Mucosa of descending colon (tissue), 3 donors: ENCODE measurements around the gene DNAJC13. TPM values are rescaled to one million over a fixed set of nuclear protein-coding genes. Genes with fewer than 3 reads are reported as not detected.
"Not testable (repeated sequence)": the region's sequence is repeated elsewhere in the genome, so short reads cannot be mapped to it uniquely, and the experiment has no call there.

Source experiments
- ATAC-seq: fragments of 200-7000 bp; cut with Tn5 transposase; one replicate; pipeline ENCODE4 v1.9.1; 2020; ENCODE audit warnings: mild to moderate bottlenecking, moderate library complexity
- DNase-seq, 3 donors: peaks; one replicate each; pipeline ENCODE4 v3.0.0-alpha.2; 2020
- H3K36me3 ChIP-seq: fragments of 200-600 bp; one replicate; pipeline ENCODE4 v1.8.0; 2021; ENCODE audit warnings: low read depth, mild to moderate bottlenecking
- H3K4me1 ChIP-seq: fragments of 200-600 bp; one replicate; pipeline ENCODE4 v1.8.0; 2021; ENCODE audit warnings: low read depth, mild to moderate bottlenecking
- H3K4me3 ChIP-seq: fragments of 200-600 bp; one replicate; pipeline ENCODE4 v1.8.0; 2021; ENCODE audit warnings: mild to moderate bottlenecking
- H3K9me3 ChIP-seq: fragments of 200-600 bp; one replicate; pipeline ENCODE4 v1.8.0; 2021; ENCODE audit warnings: mild to moderate bottlenecking
- intact Hi-C, 2 donors: fragments of 100-400 bp; cut with DNase I in 1 of 2; cut with micrococcal nuclease in 1 of 2; formaldehyde crosslinking; loops; one replicate each; pipeline versions ENCODE4 v1.11.0 to v1.11.1; 2022; cut with DNase I, micrococcal nuclease
- long read RNA-seq, 2 donors: library from polyadenylated mRNA; unstranded; transcript quantifications; one replicate each; pipeline ENCODE4 v2.0.0, GENCODE V29; 2019 to 2021
- total RNA-seq, 3 donors: library from RNA; stranded (reverse); fragmentation: NEBNext Ultra II Directional in 2 of 3; extraction: Animal tissue kit (Norgen Biotek cat#: 25700) in 2 of 3; gene quantifications; one replicate each; pipeline versions ENCODE4 v1.2.1 to v1.2.4, GENCODE V29; 2021 to 2023
- TF ChIP-seq, protein P1 (sequence below): fragments of 200-600 bp; IDR thresholded peaks from one replicate; pipeline ENCODE4 v1.8.0; 2022; ENCODE audit warnings: antibody characterized with exemption, mild to moderate bottlenecking
- donor health status: DM: no; HTN: no; CAD: no; lungs with moderate emphysema.
- donor health status: DM: no; HTN: no; CAD: no.
- donor health status: DM: no; HTN: yes; CAD: no.

The DNAJC13 gene, protein sequence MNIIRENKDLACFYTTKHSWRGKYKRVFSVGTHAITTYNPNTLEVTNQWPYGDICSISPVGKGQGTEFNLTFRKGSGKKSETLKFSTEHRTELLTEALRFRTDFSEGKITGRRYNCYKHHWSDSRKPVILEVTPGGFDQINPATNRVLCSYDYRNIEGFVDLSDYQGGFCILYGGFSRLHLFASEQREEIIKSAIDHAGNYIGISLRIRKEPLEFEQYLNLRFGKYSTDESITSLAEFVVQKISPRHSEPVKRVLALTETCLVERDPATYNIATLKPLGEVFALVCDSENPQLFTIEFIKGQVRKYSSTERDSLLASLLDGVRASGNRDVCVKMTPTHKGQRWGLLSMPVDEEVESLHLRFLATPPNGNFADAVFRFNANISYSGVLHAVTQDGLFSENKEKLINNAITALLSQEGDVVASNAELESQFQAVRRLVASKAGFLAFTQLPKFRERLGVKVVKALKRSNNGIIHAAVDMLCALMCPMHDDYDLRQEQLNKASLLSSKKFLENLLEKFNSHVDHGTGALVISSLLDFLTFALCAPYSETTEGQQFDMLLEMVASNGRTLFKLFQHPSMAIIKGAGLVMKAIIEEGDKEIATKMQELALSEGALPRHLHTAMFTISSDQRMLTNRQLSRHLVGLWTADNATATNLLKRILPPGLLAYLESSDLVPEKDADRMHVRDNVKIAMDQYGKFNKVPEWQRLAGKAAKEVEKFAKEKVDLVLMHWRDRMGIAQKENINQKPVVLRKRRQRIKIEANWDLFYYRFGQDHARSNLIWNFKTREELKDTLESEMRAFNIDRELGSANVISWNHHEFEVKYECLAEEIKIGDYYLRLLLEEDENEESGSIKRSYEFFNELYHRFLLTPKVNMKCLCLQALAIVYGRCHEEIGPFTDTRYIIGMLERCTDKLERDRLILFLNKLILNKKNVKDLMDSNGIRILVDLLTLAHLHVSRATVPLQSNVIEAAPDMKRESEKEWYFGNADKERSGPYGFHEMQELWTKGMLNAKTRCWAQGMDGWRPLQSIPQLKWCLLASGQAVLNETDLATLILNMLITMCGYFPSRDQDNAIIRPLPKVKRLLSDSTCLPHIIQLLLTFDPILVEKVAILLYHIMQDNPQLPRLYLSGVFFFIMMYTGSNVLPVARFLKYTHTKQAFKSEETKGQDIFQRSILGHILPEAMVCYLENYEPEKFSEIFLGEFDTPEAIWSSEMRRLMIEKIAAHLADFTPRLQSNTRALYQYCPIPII (N-terminal part only)
- total RNA-seq: 10 to 100 TPM; 47.6 to 62.0 (median 60.4) TPM
- long read RNA-seq, donor 1, full-length matches to known transcripts: 2 of 11 reads
- long read RNA-seq, donor 1, partial matches to known transcripts: 8 of 11 reads
- long read RNA-seq, donor 1, other reads (novel, unspliced or antisense): 1 of 11 reads
- long read RNA-seq, donor 2, partial matches to known transcripts: 0 of 2 reads
- long read RNA-seq, donor 2, other reads (novel, unspliced or antisense): 2 of 2 reads

GRCh38 chr3:132416807-132417694 lies at the start of gene DNAJC13:
TSS of gene DNAJC13 (plus strand) at chr3:132417502. CDS start at chr3:132434551, 17,049 bp downstream.
- H3K9me3 ChIP-seq: no peaks in the 10 kb centered on the region
- ATAC-seq: peak; percentile 96
- peak; percentile 95 to 97 (median 95) for DNase-seq
- TF ChIP-seq, protein P1, sequence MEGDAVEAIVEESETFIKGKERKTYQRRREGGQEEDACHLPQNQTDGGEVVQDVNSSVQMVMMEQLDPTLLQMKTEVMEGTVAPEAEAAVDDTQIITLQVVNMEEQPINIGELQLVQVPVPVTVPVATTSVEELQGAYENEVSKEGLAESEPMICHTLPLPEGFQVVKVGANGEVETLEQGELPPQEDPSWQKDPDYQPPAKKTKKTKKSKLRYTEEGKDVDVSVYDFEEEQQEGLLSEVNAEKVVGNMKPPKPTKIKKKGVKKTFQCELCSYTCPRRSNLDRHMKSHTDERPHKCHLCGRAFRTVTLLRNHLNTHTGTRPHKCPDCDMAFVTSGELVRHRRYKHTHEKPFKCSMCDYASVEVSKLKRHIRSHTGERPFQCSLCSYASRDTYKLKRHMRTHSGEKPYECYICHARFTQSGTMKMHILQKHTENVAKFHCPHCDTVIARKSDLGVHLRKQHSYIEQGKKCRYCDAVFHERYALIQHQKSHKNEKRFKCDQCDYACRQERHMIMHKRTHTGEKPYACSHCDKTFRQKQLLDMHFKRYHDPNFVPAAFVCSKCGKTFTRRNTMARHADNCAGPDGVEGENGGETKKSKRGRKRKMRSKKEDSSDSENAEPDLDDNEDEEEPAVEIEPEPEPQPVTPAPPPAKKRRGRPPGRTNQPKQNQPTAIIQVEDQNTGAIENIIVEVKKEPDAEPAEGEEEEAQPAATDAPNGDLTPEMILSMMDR: no peak
- no peaks in the 10 kb centered on the region for H3K36me3 ChIP-seq
- intact Hi-C loops: no loop called here
- H3K4me1 ChIP-seq: peaks cover 17% of the 10 kb centered on the region
- peak within 1 kb of the TSS; percentile 94 for H3K4me3 ChIP-seq

- Histone ChIP-seq H3K36me3 (no peaks in the 10 kb centered on the region), H3K9me3 (no peaks in the 10 kb centered on the region), H3K4me3 (no peak overlapping the region), H3K4me1 (no peaks in the 10 kb centered on the region)
- no peak for DNase-seq
- intact Hi-C loops: no loop called here
- TF ChIP-seq, protein P1: no peak
- no peak for ATAC-seq
Measured at GRCh38 chr3:132368515-132368914, 48.8 kb upstream of the DNAJC13 start.

GRCh38 chr3:132368962-132369361 lies 48.3 kb upstream of the DNAJC13 start:
- ATAC-seq (no peak), DNase-seq (no peak)
- no peak overlapping the region for H3K4me3 ChIP-seq
- no peaks in the 10 kb centered on the region for H3K36me3 ChIP-seq
- intact Hi-C loops: no loop called here
- no peaks in the 10 kb centered on the region for H3K9me3 ChIP-seq
- TF ChIP-seq, protein P1: no peak
- no peaks in the 10 kb centered on the region for H3K4me1 ChIP-seq

GRCh38 chr3:132376945-132377354 lies 40.4 kb upstream of the DNAJC13 start:
- H3K9me3 ChIP-seq, H3K4me3 ChIP-seq, H3K36me3 ChIP-seq, H3K4me1 ChIP-seq, intact Hi-C loops, ATAC-seq: not testable (repeated sequence)
- peak in 1 of 3 donors; percentile 24 for DNase-seq

DNA sequence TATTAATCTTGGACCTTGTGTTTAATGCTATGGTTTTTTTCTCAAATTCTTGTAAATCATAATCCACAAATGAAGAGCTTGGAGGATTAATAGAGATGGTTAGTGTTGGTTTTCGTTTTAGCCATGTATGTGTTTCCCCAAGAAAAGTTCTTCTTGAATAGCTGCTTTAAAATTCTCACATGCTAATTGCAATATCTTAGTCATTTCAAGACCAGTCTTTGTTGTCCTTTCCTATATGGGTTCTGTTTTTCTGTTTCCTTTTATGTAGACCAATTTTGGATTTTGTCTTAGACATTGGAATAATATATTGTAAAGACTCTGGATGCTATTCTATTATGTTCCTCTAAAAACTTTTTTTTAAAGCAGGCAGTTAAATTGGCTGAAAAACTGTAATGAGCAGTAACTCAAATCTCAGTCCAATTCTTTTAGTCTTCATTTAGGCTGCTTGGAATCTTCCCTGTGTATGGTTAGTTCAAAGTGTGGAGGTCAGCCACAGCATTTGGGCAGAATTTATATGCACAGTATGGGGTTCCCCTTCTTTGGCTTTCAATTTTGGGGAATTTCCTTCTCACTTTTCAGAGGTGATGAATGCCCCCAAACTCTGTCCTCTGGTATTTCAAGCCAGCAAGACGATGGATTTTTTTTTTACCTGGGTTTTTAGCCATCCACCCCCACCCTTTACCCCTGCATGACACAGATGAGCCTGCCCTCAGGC lies 39.1 kb upstream of the DNAJC13 start:
- intact Hi-C loops: no loop called here
- H3K36me3 ChIP-seq: no peaks in the 10 kb centered on the region
- no peak overlapping the region for H3K4me3 ChIP-seq
- no peak for ATAC-seq
- no peaks in the 10 kb centered on the region for H3K9me3 ChIP-seq
- H3K4me1 ChIP-seq: no peaks in the 10 kb centered on the region
- TF ChIP-seq, protein P1: no peak
- no peak for DNase-seq
